Loucy (cell line): ENCODE results near the gene PAXIP1.
"Not testable (repeated sequence)": the region's sequence is repeated elsewhere in the genome, so short reads cannot be mapped to it uniquely, and the experiment has no call there.

Experiments used
- H2AFZ ChIP-seq: fragments of 200-600 bp; sonication (generic); 2 replicates; pipeline ENCODE4 v1.6.0; 2016; ENCODE audit warnings: antibody characterized with exemption, mild to moderate bottlenecking, low read length, moderate library complexity
- H3F3A ChIP-seq: fragments of 200-600 bp; 2 replicates; pipeline ENCODE4 v1.6.0; 2016; ENCODE audit warnings: antibody characterized with exemption, low read depth, mild to moderate bottlenecking
- H3K27me3 ChIP-seq: fragments of 200-600 bp; sonication (generic); 2 replicates; pipeline ENCODE4 v1.6.1; 2014; ENCODE audit warnings: low read length, mild to moderate bottlenecking; ENCODE audit not compliant: insufficient read depth, poor library complexity, severe bottlenecking
- H3K36me3 ChIP-seq: fragments of 200-600 bp; sonication (generic); 2 replicates; pipeline ENCODE4 v1.6.1; 2016; ENCODE audit warnings: low read length; ENCODE audit not compliant: insufficient read depth
- H3K4me1 ChIP-seq: fragments of 200-600 bp; sonication (generic); 2 replicates; pipeline ENCODE4 v1.5.1; 2014; ENCODE audit warnings: low read length, mild to moderate bottlenecking; ENCODE audit not compliant: insufficient read depth, poor library complexity, severe bottlenecking
- H3K4me2 ChIP-seq: fragments of 200-600 bp; sonication (generic); 2 replicates; pipeline ENCODE4 v1.6.0; 2014; ENCODE audit warnings: antibody characterized with exemption, low read length, low read depth, mild to moderate bottlenecking; ENCODE audit not compliant: poor library complexity, severe bottlenecking
- H3K4me3 ChIP-seq: fragments of 200-600 bp; sonication (generic); 2 replicates; pipeline ENCODE4 v1.5.1; 2014; ENCODE audit warnings: low read length, mild to moderate bottlenecking, mixed read lengths; ENCODE audit not compliant: poor library complexity, severe bottlenecking
- H3K79me2 ChIP-seq: fragments of 200-600 bp; sonication (generic); 2 replicates; pipeline ENCODE4 v1.6.1; 2014; ENCODE audit warnings: low read length; ENCODE audit not compliant: insufficient read depth
- H3K9ac ChIP-seq: fragments of 200-600 bp; sonication (generic); 2 replicates; pipeline ENCODE4 v1.6.0; 2014; ENCODE audit warnings: mild to moderate bottlenecking, low read depth, low read length, moderate library complexity; ENCODE audit not compliant: poor library complexity, severe bottlenecking
- H3K9me2 ChIP-seq: fragments of 200-600 bp; sonication (generic); replicated peaks from 2 replicates; pipeline ENCODE4 v1.6.1; 2016; ENCODE audit warnings: low read depth, low read length, mixed read lengths
- H3K9me3 ChIP-seq: fragments of 200-600 bp; sonication (generic); 2 replicates; pipeline ENCODE4 v1.6.1; 2014; ENCODE audit warnings: mild to moderate bottlenecking, antibody characterized with exemption, low read length, low read depth; ENCODE audit not compliant: insufficient read depth
- H4K20me1 ChIP-seq: fragments of 200-600 bp; sonication (generic); 2 replicates; pipeline ENCODE4 v1.6.0; 2014; ENCODE audit warnings: antibody characterized with exemption, low read length, mild to moderate bottlenecking; ENCODE audit not compliant: insufficient read depth, poor library complexity, severe bottlenecking
- EZH2phosphoT487 ChIP-seq: fragments of 200-600 bp; IDR thresholded peaks from 2 replicates; pipeline ENCODE4 v1.6.1; 2018; ENCODE audit warnings: antibody characterized with exemption, mild to moderate bottlenecking, moderate library complexity, borderline replicate concordance
- TF ChIP-seq, protein P1 (sequence below): fragments of 200-600 bp; sonication (generic); conservative IDR thresholded peaks from 2 replicates; pipeline ENCODE4 v1.5.1; 2014; ENCODE audit warnings: mild to moderate bottlenecking, antibody characterized with exemption, low read length

Gene PAXIP1

DNA sequence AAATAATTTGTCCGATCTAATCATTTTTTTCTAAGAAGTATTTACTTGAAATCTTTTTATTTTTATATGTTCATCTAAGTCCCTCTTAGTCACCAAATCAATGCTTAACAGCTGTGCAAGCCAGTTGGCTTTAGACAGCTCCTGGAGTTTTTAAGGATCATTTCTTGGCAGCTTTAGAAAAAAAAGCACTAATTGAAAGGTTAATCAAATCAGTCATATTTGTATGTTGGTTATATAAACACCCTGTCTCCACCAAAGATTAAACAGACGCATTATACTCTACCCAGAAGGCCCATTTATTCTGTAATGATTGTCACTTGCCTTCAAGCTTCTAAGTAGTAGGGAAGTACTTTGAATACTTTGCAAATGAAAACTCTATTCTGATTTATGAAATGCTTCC is 60.2 kb downstream of the PAXIP1 start:
- Histone ChIP-seq H4K20me1 (no peaks in the 10 kb centered on the region), H3K36me3 (peaks cover 40% of the 10 kb centered on the region), H3K9ac (no peak overlapping the region), H3K4me2 (no peak overlapping the region), H3K4me1 (no peaks in the 10 kb centered on the region), H3K79me2 (no peaks in the 10 kb centered on the region), H2AFZ (no peak overlapping the region), H3K9me3 (no peaks in the 10 kb centered on the region; the same call in 1 of the 2 replicates), H3F3A (no peaks in the 10 kb centered on the region), H3K4me3 (no peak overlapping the region), H3K27me3 (no peaks in the 10 kb centered on the region), H3K9me2 (no peaks in the 10 kb centered on the region)
- TF ChIP-seq, protein P1, sequence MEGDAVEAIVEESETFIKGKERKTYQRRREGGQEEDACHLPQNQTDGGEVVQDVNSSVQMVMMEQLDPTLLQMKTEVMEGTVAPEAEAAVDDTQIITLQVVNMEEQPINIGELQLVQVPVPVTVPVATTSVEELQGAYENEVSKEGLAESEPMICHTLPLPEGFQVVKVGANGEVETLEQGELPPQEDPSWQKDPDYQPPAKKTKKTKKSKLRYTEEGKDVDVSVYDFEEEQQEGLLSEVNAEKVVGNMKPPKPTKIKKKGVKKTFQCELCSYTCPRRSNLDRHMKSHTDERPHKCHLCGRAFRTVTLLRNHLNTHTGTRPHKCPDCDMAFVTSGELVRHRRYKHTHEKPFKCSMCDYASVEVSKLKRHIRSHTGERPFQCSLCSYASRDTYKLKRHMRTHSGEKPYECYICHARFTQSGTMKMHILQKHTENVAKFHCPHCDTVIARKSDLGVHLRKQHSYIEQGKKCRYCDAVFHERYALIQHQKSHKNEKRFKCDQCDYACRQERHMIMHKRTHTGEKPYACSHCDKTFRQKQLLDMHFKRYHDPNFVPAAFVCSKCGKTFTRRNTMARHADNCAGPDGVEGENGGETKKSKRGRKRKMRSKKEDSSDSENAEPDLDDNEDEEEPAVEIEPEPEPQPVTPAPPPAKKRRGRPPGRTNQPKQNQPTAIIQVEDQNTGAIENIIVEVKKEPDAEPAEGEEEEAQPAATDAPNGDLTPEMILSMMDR = no peak
- TF ChIP-seq EZH2phosphoT487 = no peak

GRCh38 chr7:154937837-154938236 is 65.1 kb downstream of the PAXIP1 start:
- H3K79me2 ChIP-seq = no peaks in the 10 kb centered on the region
- no peaks in the 10 kb centered on the region for H3K9me2 ChIP-seq
- no peaks in the 10 kb centered on the region for H3K27me3 ChIP-seq
- no peaks in the 10 kb centered on the region for H3F3A ChIP-seq
- no peaks in the 10 kb centered on the region for H3K4me1 ChIP-seq
- peaks cover 25% of the 10 kb centered on the region; the same call in 1 of the 2 replicates for H3K9me3 ChIP-seq
- H3K36me3 ChIP-seq = no peaks in the 10 kb centered on the region
- no peak overlapping the region for H2AFZ ChIP-seq
- no peak overlapping the region for H3K4me2 ChIP-seq
- TF ChIP-seq, protein P1 = no peak
- no peak for TF ChIP-seq EZH2phosphoT487
- H4K20me1 ChIP-seq = no peaks in the 10 kb centered on the region
- H3K9ac ChIP-seq = no peak overlapping the region
- H3K4me3 ChIP-seq = no peak overlapping the region

GRCh38 chr7:154934353-154934952 is 68.5 kb downstream of the PAXIP1 start:
- not testable (repeated sequence) for H3K79me2 ChIP-seq, H3K4me3 ChIP-seq, H3K36me3 ChIP-seq, H3K4me2 ChIP-seq, H3K27me3 ChIP-seq, H4K20me1 ChIP-seq, H2AFZ ChIP-seq, H3K4me1 ChIP-seq, H3K9ac ChIP-seq, H3F3A ChIP-seq, H3K9me2 ChIP-seq
- H3K9me3 ChIP-seq = peaks cover 25% of the 10 kb centered on the region; the same call in 1 of the 2 replicates

GRCh38 chr7:154931906-154932305 is 71.0 kb downstream of the PAXIP1 start:
- Histone ChIP-seq H3K4me3 (no peak overlapping the region), H2AFZ (no peak overlapping the region), H3K9ac (no peak overlapping the region), H3K4me2 (no peak overlapping the region), H3F3A (no peaks in the 10 kb centered on the region), H3K36me3 (no peaks in the 10 kb centered on the region), H4K20me1 (no peaks in the 10 kb centered on the region), H3K9me2 (no peaks in the 10 kb centered on the region), H3K9me3 (peaks cover 25% of the 10 kb centered on the region; the same call in 1 of the 2 replicates), H3K27me3 (no peaks in the 10 kb centered on the region), H3K79me2 (no peaks in the 10 kb centered on the region), H3K4me1 (peaks cover 21% of the 10 kb centered on the region)
- no peak for TF ChIP-seq EZH2phosphoT487
- TF ChIP-seq, protein P1 = no peak
